PFSK-1 (cell line): ENCODE results near the gene STYX.

Experiments used
- SIN3A ChIP-seq: IDR thresholded peaks from 2 replicates; pipeline ENCODE4 v1.6.1; 2012; ENCODE audit warnings: mild to moderate bottlenecking, low read length, moderate library complexity, borderline replicate concordance; ENCODE audit not compliant: insufficient read depth
- TAF1 ChIP-seq: IDR thresholded peaks from 2 replicates; pipeline ENCODE4 v1.6.1; 2012; ENCODE audit warnings: low read length, control low read depth, borderline replicate concordance; ENCODE audit not compliant: insufficient read depth

DNA sequence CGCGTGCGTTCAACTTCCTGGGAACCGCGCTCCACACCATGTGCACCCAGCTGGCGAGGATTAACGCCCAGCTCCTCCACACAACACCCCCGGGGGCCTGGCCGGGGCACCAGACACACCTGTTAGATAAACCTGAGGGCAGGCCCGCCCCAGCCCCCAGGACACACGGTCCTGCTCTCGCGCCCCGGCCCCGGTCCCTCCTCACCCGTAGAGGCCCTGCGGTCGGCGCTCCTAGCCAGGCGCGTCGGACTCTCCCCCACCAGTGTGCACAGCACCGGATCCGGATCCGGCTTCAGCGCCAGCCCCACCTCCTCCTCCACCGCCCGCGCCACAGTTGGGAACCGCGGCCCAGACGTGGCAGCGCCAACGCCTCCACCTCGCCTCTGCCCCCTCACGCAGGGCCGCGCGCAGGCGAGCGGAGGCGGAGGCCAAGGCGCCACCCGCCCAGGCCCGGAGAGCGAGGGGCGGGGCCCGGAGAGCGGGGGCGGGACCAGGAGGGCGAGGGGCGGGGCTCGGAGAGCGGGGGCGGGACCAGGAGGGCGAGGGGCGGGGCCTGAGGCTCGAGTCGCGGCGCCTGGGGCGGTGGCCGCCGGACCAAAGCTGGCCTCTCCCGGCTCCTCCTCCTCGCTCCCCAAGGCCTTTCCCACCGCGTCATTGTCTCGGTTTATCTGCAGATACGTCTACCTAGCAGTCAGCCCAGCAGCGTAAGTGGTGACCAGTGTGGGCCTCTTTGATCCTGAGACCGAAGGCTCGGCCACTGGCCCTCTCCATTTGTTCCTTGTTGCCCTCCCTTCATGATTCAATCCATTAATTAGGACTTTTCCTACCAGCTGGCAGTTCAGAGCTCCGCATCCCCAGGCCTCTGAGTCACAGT lies 61.5 kb downstream of the STYX start, which contains the start of gene GNPNAT1:
- TF ChIP-seq SIN3A (0 out of 2 replicates have a peak, but pooled peaks have one; percentile 21), TAF1 (peak; percentile 66; the same call in 1 of the 2 replicates)
